ENCODE data around the gene COX10. TPM values are rescaled to one million over a fixed set of nuclear protein-coding genes. Genes with fewer than 3 reads are reported as not detected.

Gene COX10
- polyA plus RNA-seq, 1 experiment, result 12.9 TPM

GRCh38 chr17:14197057-14197456 is 127.8 kb downstream of the COX10 start:
- ChIA-PET POLR2A (no interaction called here), CTCF (no interaction called here)
- Histone ChIP-seq H3K27ac (ENCODE audit: low read depth, low read length) (no peak overlapping the region), H3K9me3 (ENCODE audit: control insufficient read depth, insufficient read depth, low read length) (no peaks in the 10 kb centered on the region), H3K4me3 (ENCODE audit: low read depth, low read length) (no peak overlapping the region), H3K27me3 (ENCODE audit: control insufficient read depth, insufficient read depth, low read length) (no peaks in the 10 kb centered on the region)
- no peak for TF ChIP-seq CTCF (IDR thresholded peaks at IDR 0.05; ENCODE audit: low read depth, low read length)
- no peak for DNase-seq (ENCODE audit: low read depth, low spot score)

- CTCF ChIA-PET, result no interaction called here
- no peaks in the 10 kb centered on the region for H3K9me3 ChIP-seq (ENCODE audit: control insufficient read depth, insufficient read depth, low read length)
- DNase-seq (ENCODE audit: low read depth, low spot score), result no peak
- no peak overlapping the region for H3K4me3 ChIP-seq (ENCODE audit: low read depth, low read length)
- no peaks in the 10 kb centered on the region for H3K27me3 ChIP-seq (ENCODE audit: control insufficient read depth, insufficient read depth, low read length)
- H3K27ac ChIP-seq (ENCODE audit: low read depth, low read length), result no peak overlapping the region
- POLR2A ChIA-PET, result no interaction called here
- TF ChIP-seq CTCF (IDR thresholded peaks at IDR 0.05; ENCODE audit: low read depth, low read length), result no peak
Observed at GRCh38 chr17:14197586-14197985, 128.3 kb downstream of the COX10 start.

- no peaks in the 10 kb centered on the region for H3K27me3 ChIP-seq (ENCODE audit: control insufficient read depth, insufficient read depth, low read length)
- no peak overlapping the region for H3K27ac ChIP-seq (ENCODE audit: low read depth, low read length)
- H3K4me3 ChIP-seq (ENCODE audit: low read depth, low read length), result no peak overlapping the region
- ChIA-PET CTCF (no interaction called here), POLR2A (no interaction called here)
- TF ChIP-seq CTCF (IDR thresholded peaks at IDR 0.05; ENCODE audit: low read depth, low read length), result no peak
- no peak for DNase-seq (ENCODE audit: low read depth, low spot score)
- no peaks in the 10 kb centered on the region for H3K9me3 ChIP-seq (ENCODE audit: control insufficient read depth, insufficient read depth, low read length)
Observed at GRCh38 chr17:14198013-14198412, 128.7 kb downstream of the COX10 start.

GRCh38 chr17:14198575-14198974 is 129.3 kb downstream of the COX10 start:
- Histone ChIP-seq H3K9me3 (ENCODE audit: control insufficient read depth, insufficient read depth, low read length) (no peaks in the 10 kb centered on the region), H3K4me3 (ENCODE audit: low read depth, low read length) (no peak overlapping the region), H3K27ac (ENCODE audit: low read depth, low read length) (no peak overlapping the region), H3K27me3 (ENCODE audit: control insufficient read depth, insufficient read depth, low read length) (no peaks in the 10 kb centered on the region)
- no peak for DNase-seq (ENCODE audit: low read depth, low spot score)
- TF ChIP-seq CTCF (IDR thresholded peaks at IDR 0.05; ENCODE audit: low read depth, low read length), result no peak
- POLR2A ChIA-PET, result no interaction called here
- CTCF ChIA-PET, result interaction anchor here (1.1 kb wide), 1 partner anchor 728 kb away, joined by 3 read pairs; no protein-coding TSS in a partner anchor

GRCh38 chr17:14199601-14200000 is 130.3 kb downstream of the COX10 start:
- DNase-seq (ENCODE audit: low read depth, low spot score), result no peak
- no peak for TF ChIP-seq CTCF (IDR thresholded peaks at IDR 0.05; ENCODE audit: low read depth, low read length)
- no peak overlapping the region for H3K27ac ChIP-seq (ENCODE audit: low read depth, low read length)
- H3K9me3 ChIP-seq (ENCODE audit: control insufficient read depth, insufficient read depth, low read length), result no peaks in the 10 kb centered on the region
- no peaks in the 10 kb centered on the region for H3K27me3 ChIP-seq (ENCODE audit: control insufficient read depth, insufficient read depth, low read length)
- no peak overlapping the region for H3K4me3 ChIP-seq (ENCODE audit: low read depth, low read length)
- CTCF ChIA-PET, result interaction anchor here (0.6 to 1.1 kb wide), 3 partner anchors 62 to 1169 kb away, joined by 3 to 7 read pairs (median 3); no protein-coding TSS in a partner anchor
- POLR2A ChIA-PET, result no interaction called here
